HG03460 (cell line): ENCODE results near the gene PLN.

Experiments used
- ATAC-seq: cut with Tn5 transposase; IDR thresholded peaks from one replicate; pipeline ENCODE4 v1.9.1; 2021; ENCODE audit not compliant: unreplicated experiment

The PLN gene

DNA sequence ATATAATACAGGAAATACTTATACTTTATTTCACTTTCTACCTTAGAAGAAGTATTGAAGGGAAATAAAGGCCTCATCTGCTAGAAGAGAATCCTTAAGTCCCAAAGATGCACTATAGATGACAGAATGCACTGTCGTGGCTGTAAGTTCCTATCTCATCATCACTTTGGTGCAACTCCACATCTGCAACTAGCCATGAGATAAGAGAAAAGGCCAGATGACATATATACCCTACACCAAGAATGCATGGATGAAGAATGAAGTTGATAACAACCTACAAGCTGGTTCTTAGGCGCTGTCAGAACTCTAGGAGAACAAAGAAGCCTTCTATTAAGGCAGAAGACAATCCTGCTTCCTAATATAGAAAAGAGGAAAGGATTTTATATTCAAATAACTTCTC, 11.6 kb upstream of the PLN start:
- no peak for ATAC-seq

DNA sequence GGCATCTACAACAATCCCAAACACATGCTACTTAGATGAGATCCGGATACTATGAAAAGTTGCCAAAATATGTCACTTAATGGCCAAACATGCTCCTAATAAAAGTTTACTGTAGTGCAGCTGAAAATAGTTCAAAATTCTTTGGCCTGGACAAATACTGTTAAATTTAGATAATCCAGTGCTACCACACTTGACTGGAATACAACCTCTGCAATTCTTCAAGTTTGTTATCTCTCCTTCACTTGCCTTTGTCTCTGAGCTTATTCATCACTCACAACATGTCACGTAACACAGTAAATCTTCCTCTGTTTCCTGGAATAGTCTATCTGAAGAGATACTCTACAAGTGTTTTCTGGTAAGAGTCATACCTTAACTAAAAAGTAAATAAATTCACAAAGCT, 10.5 kb upstream of the PLN start:
- no peak for ATAC-seq

- no peak for ATAC-seq
Measured at GRCh38 chr6:118542184-118542952, 5.7 kb upstream of the PLN start.

DNA sequence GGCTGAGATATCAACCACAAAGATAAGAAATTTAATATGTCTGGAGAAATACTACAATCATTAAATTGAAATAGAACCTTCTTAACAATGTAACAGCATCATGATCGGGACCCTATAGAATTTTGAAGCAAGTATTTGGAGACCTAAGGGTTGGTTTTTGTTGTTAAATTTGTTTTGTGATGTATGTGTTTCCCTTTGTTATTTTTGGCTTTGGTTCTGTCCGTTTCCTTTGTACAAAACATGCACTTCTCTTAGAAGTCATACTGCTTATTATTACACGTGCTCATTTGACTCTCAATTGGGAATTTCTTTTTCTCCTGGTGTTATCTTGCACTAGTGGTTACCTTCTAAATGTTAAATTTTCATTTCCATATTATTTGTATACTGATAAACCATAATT, 4.0 kb upstream of the PLN start:
- no peak for ATAC-seq

- ATAC-seq = no peak
Measured at GRCh38 chr6:118546164-118546879, 1.8 kb upstream of the PLN start.

DNA sequence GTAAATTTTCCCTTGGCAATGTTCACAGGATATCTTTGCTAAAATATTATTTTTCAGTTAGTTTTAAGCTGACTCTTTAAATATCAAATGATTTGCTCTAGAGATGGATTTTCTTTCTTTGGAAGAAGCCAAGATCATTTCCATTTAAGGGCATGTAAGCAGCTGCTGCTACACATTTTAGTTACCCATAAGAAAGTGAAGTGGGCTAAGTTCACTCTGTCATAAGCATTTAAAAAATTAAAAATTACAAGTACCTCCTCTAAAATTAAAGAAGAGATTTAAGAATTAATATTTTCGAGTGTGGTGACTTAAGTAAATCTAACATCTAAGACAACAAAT, 1.2 kb upstream of the PLN start:
- ATAC-seq = no peak

DNA sequence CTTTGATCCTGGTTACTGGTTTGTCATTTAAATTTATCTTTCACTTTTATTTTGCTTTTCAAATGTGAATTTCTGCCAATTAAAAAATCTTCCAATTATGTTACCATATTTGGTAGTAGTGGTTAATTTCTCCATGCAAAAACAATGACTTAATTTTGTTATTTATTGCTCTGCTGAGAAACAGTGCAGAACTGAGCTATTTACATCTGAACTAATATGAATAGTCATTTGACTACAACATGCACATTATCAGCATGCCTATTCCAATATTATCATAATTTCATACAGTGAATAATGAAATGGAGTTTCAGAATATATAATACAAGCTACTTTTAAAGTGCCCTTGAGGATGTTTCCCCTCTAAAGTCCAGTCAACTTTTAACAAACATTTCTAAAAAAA, 517 bp downstream of the PLN start:
- ATAC-seq = no peak

DNA sequence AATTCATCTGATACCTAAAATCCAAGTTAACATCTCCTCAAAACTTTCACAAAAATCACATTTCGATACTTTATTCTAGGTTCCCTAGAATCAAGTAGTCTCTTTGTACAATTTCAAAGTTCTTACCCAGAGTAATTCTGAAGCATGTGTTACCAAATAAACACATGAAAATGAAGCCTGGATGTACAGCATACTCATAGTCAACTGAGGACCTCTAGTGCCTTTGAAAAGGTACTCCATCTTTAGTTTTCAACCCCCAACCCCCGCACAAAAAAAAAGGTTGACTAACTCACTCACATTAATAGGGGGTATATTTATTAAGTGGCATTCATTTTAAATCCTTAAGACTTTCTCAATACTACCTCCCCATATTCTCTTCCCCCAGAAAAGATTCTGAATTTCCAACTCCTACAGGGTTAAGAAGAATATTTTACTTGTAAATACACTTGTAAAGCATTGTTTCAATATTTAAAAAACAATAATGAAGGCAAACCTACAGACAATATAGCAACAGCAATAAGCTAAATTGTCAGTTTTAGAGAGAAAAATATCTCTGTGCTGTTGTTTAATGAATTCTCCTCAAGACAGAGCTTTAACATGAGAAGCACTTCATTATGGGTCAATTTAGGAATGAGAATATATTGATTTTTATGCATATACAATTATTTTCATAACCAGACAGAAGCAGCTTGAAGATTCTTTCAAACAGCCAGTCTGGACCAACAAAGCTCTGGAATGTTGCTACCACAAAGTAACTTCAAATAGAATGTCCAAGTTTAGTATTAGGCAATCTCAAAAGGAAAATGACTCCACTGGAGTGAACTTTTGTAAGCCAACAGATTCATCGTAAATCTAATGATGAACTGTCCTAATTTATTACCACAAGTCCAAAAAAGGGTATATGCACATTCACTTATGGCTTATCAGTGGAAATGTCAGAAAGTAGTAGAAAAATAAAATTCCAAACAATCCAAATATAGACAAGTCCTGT, 3.3 kb downstream of the PLN start:
- peak; percentile 94 for ATAC-seq

GRCh38 chr6:118553132-118553531, 5.0 kb downstream of the PLN start:
- ATAC-seq = no peak

DNA sequence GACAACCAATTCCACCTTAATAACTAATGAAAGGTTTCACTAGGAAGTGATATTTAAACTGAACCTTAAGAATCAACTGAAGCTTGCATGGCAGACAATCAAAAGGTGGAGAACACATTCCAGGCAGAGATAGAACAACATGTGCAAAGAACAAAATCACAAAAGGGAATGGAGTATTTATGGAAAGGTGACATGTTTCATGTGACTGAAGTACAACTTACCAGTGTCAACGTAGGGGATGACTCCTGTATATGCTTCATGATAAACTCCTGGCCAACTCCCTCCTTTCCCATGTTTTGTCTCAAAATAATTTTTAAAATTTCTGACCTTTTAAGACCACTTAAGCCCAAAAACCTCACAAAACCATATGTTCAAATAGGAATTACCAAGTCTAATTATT, 6.6 kb downstream of the PLN start:
- ATAC-seq = no peak

- ATAC-seq = peak; percentile 71
Measured at GRCh38 chr6:118558464-118559217, 10.5 kb downstream of the PLN start.

- ATAC-seq = peak; percentile 68
Measured at GRCh38 chr6:118559659-118560058, 11.6 kb downstream of the PLN start.

GRCh38 chr6:118562248-118562647, 14.2 kb downstream of the PLN start:
- ATAC-seq = no peak

- ATAC-seq = no peak
Measured at GRCh38 chr6:118562959-118563358, 14.9 kb downstream of the PLN start.

DNA sequence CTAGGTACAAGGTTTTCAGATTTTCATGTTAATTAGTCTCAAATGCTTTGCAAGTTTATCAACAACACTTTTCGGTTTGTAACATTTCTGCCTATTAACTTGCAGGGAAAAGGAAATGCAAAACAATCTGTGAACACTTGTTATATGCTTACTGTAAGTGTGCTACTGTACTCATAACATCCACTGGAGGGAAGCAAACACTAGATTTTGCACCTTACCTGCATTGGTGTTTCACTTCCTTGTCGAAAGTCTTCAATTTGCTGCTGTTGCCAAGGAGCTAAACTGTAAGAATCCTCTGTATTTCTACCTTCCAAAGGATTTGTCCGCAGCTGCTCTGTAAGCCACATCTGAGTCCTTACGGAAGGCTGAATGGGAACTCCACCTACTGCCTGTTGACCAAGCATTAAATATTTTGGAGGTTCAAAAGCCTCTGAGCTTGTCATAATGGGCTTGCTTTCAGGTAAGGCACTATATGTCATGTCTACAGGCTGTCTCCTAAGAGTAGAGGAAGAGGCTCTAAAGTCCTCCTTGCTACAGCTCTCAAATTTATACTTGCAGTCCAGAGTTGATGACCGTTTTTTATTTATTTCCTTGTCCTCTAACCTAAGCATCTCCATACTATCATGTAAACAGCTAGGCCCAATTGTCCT, 17.3 kb downstream of the PLN start:
- ATAC-seq = peak; percentile 97

GRCh38 chr6:118567974-118568373, 19.9 kb downstream of the PLN start:
- no peak for ATAC-seq

DNA sequence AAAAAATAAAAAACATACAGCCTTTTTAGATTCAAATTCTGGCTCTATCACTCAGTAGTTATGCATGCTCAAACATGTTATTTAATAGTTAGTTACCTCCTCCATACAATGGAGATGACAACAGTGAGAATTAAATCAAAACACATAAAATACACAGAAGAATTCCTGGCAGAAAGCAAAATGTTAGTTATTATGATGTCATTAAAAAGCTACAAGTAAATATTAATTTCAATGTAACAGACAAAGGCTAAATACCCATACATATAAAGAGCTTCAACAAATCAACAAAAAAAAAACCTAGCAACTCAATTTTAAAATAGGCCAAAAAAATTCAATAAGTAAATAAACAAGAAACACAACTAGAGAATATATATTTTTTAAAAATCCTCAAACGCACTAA, 21.4 kb downstream of the PLN start:
- no peak for ATAC-seq

- no peak for ATAC-seq
Measured at GRCh38 chr6:118571121-118571520, 23.0 kb downstream of the PLN start.

- no peak for ATAC-seq
Measured at GRCh38 chr6:118574051-118574865, 26.2 kb downstream of the PLN start.
